ENCODE data around the gene ORC3.
"Not testable (repeated sequence)": the region's sequence is repeated elsewhere in the genome, so short reads cannot be mapped to it uniquely, and the experiment has no call there.

Gene ORC3

GRCh38 chr6:87606199-87606598, 16.3 kb downstream of the ORC3 start:
- DNase-seq: no peak

GRCh38 chr6:87608802-87609201, 18.9 kb downstream of the ORC3 start:
- DNase-seq: no peak

- DNase-seq: not testable (repeated sequence)
Observed at GRCh38 chr6:87613018-87613417, 23.1 kb downstream of the ORC3 start.

GRCh38 chr6:87617405-87617804, 27.5 kb downstream of the ORC3 start:
- no peak for DNase-seq

GRCh38 chr6:87618531-87618930, 28.6 kb downstream of the ORC3 start:
- no peak for DNase-seq

GRCh38 chr6:87623248-87623647, 33.3 kb downstream of the ORC3 start:
- no peak for DNase-seq

- no peak for DNase-seq
Observed at GRCh38 chr6:87628424-87628823, 38.5 kb downstream of the ORC3 start.

- no peak for DNase-seq
Observed at GRCh38 chr6:87628881-87629280, 38.9 kb downstream of the ORC3 start.

- no peak for DNase-seq
Observed at GRCh38 chr6:87630746-87631145, 40.8 kb downstream of the ORC3 start.

- DNase-seq: no peak
Observed at GRCh38 chr6:87633851-87634250, 43.9 kb downstream of the ORC3 start.

GRCh38 chr6:87636315-87636714, 46.4 kb downstream of the ORC3 start:
- DNase-seq: no peak

- DNase-seq: no peak
Observed at GRCh38 chr6:87637106-87637505, 47.2 kb downstream of the ORC3 start.

GRCh38 chr6:87639373-87639772, 49.4 kb downstream of the ORC3 start:
- no peak for DNase-seq

GRCh38 chr6:87641065-87641692, 51.2 kb downstream of the ORC3 start:
- no peak for DNase-seq

GRCh38 chr6:87645080-87645479, 55.1 kb downstream of the ORC3 start:
- DNase-seq: no peak

- DNase-seq: no peak
Observed at GRCh38 chr6:87653074-87653962, 63.4 kb downstream of the ORC3 start.

- DNase-seq: no peak
Observed at GRCh38 chr6:87654122-87654521, 64.2 kb downstream of the ORC3 start.

- DNase-seq: no peak
Observed at GRCh38 chr6:87654875-87655454, 65.0 kb downstream of the ORC3 start.

GRCh38 chr6:87655824-87656223, 65.9 kb downstream of the ORC3 start:
- no peak for DNase-seq

GRCh38 chr6:87656857-87657256, 66.9 kb downstream of the ORC3 start:
- DNase-seq: peak in 3 of 6 experiments; percentile 8 to 42 (median 24)

- DNase-seq: no peak
Observed at GRCh38 chr6:87658516-87658915, 68.6 kb downstream of the ORC3 start.

- DNase-seq: no peak
Observed at GRCh38 chr6:87660226-87660911, 70.4 kb downstream of the ORC3 start.

GRCh38 chr6:87661016-87661415, 71.1 kb downstream of the ORC3 start:
- no peak for DNase-seq
